Inferior parietal cortex (tissue), 1 donor: ENCODE results near the gene ERC2.

Source experiments
- DNase-seq: peaks from one replicate; pipeline ENCODE4 v3.0.0-alpha.2; 2016; ENCODE audit errors: extremely low spot score

The ERC2 gene

DNA sequence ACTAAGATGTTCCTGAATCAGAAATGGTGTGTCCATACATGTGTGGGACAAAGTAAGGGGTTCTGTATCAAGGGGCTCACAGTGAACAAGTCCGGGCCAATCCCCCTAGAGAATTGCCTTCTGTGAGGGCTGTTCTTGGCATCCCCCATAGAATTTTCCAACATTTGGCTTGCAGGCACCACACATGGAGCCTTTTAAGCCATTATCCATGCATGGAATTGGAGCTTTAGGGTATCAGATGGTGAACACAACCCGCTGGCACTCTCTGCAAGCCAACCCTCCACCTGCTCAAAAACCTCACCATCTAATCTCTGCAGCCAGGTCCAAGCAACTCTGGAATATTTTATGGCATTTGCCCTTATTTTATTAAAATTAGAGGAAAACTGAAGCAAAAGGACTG is 278.7 kb downstream of the ERC2 start:
- no peak for DNase-seq

GRCh38 chr3:56188201-56188600 is 280.1 kb downstream of the ERC2 start:
- DNase-seq = no peak

GRCh38 chr3:56187051-56187450 is 281.2 kb downstream of the ERC2 start:
- no peak for DNase-seq

DNA sequence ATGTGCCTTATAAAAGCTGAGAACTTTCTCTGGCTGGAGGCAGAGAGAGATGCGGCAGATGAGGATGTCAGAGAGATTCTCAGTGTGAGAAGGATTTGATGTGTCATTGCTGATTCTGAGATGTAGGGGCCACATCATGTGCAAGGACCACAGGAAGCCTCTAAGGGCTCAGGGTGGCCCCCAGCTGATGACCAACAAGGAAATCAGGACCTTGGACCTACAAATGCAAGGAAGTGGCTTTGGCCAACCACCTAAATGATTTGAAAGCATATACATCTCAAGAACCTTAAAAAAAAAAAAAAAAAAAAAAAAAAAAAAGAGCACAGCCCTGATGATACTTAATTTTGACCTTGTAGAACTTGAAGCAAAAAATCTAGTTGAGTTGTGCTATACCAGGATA is 282.4 kb downstream of the ERC2 start:
- DNase-seq = no peak

DNA sequence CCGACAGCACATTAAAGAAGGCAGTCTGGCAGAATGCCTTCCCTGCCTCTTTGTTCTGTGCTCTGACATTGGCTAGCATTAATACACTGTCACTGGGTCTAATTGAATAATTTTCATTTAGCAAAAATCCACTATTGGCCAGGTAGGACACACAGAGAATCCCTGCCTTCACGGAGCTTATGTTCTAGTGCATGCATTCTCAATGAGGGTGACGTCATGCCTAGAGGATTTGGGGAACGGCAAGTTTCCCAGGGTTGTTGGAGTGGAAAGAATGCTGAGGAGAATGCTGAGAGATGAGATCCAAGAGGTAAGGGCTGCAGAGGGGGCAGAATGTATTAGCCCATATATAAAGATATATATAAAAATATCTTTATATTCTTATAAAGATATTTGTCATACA is 284.7 kb downstream of the ERC2 start:
- DNase-seq = no peak

- DNase-seq = no peak
These were observed 287.8 kb downstream of the ERC2 start for GRCh38 chr3:56180433-56180832.

DNA sequence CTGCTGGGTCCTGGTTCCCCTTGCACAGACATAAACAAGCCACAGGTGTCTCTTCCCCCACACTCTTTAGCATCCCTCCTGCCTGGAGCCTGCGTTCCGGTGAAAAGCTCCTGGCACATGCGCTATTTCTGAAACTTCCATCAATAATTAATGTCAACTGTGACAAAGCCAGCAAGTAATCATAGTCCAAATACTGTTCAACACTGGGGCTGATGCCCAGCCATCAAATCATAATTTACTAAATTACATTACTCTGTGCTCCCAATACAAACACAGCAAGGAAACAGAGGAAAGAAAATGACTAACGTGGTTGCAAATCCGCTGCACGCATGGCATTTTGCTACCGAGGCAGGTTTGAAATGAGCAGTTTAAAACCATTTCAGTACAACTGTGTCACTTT is 294.7 kb downstream of the ERC2 start:
- no peak for DNase-seq

- DNase-seq = no peak
These were observed 303.8 kb downstream of the ERC2 start for GRCh38 chr3:56164436-56164835.

DNA sequence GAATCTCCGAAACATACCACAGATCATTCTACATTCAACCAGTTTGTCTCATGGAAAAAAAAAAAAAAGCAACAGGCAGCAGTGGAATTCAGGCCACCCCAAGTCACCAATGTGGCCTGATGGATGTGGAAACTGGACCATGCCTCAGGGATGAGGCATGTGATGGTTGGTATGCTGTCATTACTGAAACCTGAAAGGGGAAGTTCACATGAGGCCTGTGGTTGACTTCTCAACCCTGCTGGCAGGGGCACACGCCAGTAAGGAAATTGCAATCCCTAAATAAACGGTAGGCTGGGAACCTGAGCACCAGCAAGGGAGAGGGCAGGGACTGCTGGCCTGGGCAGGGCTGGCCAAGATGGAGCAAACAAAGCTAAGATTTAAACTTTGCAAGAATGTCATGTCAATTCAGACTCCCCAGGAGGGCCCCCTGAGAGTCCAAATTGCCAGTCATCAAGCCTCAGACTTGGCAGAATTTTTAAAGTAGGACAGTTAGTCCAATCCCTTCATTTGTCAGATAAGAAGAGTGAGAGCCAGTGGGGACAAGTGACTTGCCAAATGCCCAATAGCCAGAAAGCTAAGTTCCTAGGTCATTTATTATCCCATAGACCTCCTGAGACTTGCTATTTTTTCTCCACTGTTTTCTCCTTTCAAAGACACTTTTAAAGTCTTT is 310.4 kb downstream of the ERC2 start:
- DNase-seq = no peak

DNA sequence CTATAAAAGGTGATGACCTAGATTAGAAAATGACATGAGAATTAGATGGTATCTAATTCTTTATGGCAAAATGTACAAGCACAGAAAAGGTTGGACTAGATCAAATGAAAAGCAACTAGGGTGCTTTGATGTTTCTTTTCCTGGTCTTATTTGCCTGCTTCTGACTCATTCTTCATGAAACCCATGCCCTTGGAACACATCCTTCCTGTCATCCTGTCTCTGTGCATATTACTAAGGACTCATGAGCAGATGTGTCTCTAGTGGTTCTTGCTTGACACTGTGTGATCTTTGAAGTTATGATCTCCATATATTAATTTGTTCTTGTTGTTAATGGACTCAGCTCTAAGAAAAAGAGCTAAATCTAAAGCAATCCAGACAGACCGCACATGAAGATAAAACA is 314.0 kb downstream of the ERC2 start:
- DNase-seq = no peak

DNA sequence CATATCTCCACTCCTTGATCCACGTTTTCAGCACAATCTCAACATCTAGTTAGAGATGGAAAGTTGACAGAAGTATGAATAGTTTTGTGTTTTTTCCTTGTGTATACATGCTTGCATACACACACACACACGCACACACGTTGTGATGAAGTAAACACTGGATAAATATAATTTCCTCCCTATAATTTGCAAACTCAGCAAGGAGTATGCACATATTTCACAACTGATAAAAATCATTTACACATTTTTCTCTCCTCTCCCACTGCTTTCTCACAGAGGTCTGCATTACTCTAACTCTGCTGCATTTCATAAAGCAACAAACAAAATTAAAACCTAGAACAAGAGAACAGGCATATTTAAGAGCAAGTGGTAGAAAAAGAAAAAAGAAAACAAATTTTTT is 320.9 kb downstream of the ERC2 start:
- DNase-seq = no peak

- no peak for DNase-seq
These were observed 322.9 kb downstream of the ERC2 start for GRCh38 chr3:56145410-56145809.

DNA sequence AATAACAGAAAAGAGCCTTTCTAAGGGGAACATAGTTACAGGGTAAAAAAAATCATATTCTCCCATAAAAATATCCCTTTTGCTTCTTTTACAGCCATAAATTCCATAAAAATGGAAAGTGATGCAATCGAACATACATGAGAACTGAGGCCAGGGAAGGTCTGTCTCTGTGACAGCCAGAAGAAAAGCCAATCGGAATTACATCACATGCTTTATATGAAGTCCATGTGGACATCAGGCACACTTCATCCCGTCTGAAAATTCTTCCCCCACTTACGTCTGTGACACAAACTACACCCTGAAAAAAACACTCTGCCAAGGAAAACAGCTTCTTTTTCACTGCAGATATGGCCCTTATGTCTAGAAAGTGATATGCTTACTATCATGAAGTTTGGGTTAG is 323.5 kb downstream of the ERC2 start:
- DNase-seq = no peak

DNA sequence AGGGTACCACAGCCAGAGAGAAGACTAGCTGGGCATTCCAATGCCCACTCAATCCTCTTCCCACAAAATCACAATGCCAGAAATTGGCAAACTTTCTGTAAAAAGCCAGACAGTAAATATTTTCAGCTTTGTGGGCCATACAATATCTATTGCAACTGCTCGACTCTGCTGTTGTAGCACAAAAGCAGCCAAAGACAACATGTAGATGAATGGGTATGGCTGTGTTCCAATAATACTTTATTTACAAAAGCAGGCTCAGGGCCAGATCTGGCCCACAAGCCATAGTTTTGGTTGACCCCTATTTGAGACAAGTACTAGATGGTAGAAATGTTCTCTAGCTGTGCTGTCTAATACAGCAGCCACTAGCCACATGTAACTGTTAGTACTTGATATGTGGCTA is 330.9 kb downstream of the ERC2 start:
- DNase-seq = no peak

DNA sequence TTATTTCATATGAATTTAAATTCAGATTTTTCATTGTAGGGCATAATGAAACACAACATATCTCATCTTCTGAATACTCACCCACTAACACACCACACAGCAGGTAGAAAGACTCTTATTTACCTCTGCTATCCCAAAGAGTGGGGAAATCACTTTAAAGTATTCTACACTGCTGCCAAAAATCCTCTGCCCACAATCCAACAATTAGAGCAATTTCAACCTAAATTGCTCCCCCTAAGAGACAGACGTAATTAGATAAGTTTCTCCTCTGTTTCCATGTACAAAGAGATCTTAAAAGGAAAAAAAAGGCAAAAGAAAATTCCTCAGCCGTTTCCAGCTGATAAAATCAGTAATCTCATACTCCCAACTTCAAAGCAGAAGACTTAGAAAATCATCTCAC is 331.8 kb downstream of the ERC2 start:
- DNase-seq = no peak

GRCh38 chr3:56135941-56136340 is 332.3 kb downstream of the ERC2 start:
- DNase-seq = no peak

DNA sequence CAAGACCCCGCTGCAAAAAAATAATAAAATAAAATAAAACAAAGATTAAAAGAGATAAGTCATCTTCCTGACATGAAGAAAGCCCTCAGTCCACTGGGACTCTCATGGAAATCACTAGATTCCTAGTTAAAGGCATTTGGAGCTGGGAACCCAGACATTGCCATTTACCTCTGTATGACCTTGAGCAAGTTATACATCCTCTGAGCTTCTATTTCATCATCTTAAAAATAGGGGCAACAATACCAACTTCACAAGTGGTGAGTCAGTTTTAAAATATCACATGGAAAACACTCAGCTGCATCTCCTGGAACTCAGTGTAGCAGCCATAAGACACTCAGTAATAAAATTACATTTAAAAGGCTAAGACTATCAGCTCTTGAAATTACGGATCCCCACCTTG is 334.8 kb downstream of the ERC2 start:
- no peak for DNase-seq

DNA sequence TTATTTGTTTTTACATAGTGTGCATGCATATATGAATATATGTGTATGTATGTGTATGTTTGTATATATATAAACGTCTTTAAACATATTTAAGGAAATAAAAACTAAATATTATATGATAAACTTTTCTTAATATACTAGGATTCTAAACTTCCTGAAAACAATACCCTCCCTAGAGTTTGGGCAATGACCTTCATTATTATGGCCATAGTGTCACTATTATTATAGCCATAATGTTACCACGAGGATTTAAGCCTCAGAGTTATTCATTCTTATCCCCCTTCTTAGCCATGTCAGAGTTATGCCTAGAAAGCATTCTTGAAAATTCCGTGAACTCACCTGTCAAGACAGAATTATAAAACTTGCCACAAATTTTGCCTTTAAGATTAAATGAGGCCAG is 335.5 kb downstream of the ERC2 start:
- no peak for DNase-seq

DNA sequence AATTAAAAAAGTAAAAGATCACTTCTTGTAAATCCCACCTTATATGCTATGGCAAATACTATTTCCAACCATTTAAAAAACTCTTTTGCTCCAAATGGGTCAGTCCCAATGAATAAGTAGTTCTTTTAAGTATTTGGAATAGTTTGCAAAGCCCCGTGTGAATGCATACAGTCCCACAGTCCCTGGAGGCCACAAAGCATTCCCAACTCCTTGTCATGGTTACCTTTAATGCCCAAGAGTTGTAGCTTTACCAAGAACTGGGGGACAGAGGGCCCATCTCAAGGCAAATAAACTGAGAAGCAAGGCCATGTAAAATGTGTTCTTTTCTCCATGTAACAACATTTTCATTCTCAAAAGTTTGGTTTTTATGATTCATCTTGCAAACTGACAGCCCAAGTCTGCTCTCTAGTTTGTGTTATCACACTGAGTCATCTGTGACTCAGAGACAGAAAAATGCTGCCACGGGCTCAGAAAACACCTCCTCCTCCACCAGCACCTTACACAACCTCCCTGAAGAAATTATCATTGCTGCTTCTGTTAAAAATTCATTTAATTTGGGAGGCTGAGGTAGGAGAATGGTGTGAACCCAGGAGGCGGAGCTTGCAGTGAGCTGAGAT is 336.2 kb downstream of the ERC2 start:
- peak; percentile 66 for DNase-seq

DNA sequence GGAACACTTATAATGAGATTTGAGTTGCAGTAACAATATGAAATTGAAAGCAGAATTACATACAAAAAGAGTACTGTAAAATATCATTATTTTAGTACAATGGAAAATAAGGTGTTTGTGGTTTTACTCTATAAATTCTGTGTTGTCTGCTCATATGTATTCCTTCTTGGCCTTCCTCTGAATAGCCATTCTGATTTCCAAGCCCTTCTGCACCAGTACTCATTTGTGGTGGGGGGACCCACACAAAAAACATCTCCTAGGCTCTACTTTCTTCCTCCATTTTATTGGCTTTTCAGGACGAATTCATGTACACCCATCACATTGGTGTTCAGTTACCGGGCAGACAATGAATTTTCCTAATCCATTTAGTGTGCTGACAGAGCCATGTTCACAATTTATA is 338.2 kb downstream of the ERC2 start:
- no peak for DNase-seq

DNA sequence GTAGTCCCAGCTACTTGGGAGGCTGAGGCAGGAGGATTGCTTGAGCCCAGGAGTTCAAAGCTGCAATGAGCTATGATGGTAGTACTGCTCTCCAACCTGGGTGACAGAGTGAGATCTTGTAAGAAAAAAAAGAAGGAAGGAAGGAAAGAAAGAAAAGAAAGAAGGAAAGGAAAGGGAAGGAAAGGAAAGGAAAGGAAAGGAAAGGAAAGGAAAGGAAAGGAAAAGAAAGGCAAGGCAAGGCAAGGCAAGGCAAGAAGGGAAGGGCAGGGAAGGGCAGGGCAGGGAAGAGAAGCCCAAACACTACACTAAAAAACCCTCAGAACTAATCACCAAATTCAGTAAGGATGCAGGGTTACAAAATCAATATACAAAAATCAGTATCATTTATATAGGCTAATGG is 341.6 kb downstream of the ERC2 start:
- DNase-seq = no peak

DNA sequence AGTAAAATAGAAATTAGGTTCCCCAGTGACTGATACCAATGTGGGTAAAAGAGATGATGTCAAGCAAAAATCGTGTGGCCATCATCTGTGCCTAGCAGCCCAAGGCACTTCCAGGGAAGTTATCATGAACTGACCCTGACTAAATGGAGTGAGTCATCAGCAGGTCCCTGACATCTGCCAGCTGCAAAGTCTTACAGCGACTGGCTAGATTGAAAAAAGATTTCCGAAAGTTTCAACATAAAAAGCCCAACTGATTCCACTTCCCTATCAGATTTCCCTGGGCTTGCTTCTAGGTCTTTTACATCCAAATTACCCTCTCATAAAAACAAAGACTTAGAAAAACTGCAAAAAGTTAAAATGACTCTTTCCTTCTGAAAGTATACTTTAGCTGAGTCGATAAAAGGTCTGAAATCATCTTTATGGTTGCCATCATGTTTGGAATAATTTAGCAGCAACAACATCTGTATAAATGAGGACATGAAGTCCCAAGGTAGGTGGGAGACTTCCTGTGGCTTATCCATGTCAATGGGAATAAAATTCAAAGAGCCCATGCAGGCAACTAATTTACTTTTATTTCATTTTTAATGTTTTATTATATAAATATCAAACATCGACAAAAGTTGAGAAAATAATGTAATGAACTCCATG is 342.8 kb downstream of the ERC2 start:
- DNase-seq = no peak

- DNase-seq = no peak
These were observed 343.7 kb downstream of the ERC2 start for GRCh38 chr3:56124546-56124945.

- DNase-seq = no peak
These were observed 344.8 kb downstream of the ERC2 start for GRCh38 chr3:56123487-56123886.
